HG02885 (cell line): Measurements from ENCODE around the gene FNDC3B.

ENCODE experiments used
- ATAC-seq: cut with Tn5 transposase; IDR thresholded peaks from one replicate; pipeline ENCODE4 v1.9.1; 2021; ENCODE audit warnings: mild to moderate bottlenecking; ENCODE audit not compliant: unreplicated experiment, poor library complexity

FNDC3B gene

DNA sequence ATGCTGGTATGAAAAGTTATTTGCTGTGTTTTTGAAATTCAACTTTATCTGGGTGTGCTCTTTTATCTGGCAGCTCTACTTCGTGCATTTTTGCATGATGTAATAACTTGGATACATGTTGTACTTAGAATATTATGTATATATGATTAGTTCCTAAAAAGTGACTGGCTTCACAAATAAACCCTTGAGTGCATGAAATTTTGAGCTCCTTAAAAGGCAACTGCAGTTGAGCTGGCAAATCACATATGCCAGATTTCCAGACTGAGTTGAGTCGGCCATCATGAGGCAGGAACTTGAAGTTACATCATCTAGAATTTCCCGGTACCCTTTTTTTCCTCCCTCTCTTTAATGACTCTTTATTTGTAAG is 162.5 kb downstream of the FNDC3B start:
- no peak for ATAC-seq

DNA sequence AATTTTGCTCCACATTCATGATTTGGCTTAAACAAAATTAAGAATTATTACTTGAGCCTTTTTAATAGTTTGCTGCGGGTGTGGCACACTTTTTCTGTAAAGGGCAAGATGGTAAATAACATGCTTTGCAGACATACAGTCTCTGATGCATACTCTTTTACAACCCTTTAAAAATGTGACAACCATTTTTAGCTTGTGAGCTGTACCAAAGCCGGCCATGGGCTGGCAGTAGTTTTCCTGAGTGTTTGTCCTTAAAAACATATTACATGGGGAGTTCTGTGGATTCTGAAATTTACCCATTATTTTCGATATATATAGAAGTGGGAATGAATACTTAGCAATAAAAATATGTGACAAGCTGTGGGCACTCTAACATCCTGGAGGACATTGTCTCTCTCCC is 163.4 kb downstream of the FNDC3B start:
- no peak for ATAC-seq

DNA sequence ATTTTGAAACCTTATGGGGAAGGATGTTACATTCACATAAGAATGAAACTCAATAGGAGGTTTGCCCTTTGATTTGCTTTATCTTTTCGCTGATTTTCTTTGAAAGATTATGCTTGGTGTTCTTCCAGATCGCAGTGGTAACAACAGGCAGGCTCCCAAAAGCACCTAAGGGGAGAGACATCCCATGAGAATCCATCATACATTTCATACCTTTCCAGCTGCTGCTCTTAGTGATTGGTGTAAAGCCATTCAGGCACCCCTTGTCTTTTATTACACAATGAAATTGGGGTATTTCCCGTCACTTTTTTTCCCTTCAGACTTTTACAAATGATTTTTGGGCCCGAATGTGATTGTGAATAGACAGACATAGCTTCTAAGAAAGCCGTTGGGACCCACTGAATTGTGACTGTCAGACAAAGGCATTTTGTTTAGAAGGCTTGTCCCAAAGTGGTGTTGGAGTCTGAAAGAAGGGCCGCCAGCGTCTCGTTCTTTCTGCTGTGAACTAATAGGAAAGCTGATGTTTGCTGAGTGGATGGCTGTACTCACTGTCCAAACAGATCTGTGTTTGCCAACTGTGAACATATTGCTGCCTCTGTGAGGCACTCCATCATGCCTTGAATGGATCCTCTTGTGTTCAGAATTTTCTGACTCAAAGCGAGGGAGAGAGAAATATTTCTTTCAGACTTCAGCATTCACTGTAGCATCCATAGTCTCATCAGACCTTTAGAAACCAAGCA is 164.3 kb downstream of the FNDC3B start:
- no peak for ATAC-seq

DNA sequence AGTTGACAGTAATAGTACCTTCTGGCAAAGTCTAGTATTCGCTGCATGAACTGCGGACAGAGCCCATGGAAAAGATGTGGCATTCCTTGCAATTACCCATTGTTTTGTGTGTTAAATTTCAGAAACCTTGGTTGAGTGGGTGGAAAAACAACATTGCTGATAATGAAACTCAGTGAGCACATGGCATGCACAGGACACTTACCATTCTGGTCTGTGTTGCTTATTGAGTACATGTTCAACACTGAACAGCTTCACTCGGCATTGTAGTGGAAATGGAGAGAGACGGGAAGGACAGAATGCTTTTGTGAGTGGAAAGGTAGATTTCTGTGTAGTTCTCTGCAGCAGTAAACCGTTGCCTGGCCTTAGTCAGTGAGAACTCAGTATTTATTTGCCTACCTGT is 165.3 kb downstream of the FNDC3B start:
- no peak for ATAC-seq

DNA sequence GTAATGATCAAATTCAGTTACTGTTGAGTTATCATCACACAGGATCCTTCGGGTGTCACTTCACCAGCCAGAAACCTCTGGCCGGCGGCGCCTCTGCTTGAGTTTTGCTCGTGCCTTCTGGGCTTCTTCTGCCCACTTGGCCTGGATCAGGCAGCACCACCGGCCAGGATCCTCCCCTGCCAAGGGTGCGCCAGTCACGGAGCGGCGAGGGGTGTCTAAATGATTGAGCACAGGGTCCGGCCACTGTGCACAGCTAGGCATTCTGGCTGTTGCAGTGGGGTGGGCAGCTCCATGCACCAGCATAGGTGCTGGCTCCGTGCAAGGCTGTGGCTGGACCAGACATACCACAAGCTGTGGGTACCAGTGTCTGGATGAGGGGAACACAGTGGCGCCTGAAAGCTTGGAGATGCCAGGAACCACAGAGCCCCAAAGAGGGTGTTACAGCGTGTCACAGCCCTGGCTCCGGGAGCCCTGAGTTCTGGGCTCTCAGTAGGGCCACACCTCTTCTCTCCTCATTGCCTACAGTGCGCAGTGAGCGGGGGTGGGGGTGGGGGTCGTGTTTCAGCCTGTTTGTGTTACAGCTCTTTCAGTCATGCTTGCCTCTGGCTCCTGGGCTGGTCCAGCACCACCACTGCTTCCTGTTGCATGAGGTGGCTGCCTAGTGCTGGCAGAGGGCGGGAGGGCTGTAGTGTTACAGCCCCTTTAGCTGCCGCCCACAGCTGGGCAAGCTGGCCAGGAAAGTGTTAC is 169.4 kb downstream of the FNDC3B start:
- ATAC-seq: no peak

DNA sequence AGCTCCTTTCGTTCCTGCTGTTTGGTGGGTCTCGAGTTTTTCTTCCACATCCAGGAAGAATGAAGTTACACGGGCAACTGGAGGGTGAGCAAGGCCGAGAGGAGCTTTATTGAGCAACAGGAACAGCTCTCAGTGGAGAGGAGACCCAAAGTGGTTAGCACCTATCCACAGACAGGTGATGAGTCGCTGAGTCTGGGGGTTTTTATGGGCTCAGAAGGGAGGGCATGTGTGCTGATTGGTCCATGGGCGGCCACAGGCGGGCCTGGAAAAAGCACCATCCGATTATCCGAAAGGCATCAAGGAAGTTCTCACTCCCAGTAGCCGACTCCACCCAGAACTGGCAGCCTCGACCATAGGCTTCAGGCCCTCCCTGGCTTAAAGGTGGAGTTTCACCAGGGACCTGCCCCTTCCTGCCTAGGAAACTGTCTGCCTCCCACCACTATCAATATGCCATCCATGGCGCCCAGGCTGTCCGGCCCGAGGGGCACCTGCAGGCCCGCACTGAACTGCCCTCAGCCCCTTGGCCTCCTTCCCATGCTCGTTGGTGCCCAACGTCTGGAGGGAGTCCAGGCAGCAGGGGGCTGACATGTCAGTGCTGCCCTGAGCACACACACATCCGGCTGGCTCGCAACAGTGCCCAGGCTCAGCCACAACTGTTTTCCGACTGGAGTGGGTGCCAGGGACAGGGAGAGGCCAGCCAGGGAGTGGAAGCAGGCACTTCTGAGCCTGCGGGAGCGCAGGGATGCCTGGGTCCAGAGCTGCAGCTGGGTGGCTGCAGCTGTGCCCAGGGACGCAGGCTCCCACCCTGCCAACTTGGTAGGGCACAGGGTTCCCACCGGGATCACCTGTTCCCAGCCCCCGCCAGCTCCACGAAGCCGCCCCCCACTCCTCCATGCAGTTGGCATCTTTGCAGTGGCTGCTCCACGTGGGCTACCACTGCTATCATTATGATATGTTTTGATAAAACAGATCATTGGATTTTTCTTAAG is 170.2 kb downstream of the FNDC3B start:
- ATAC-seq: no peak

DNA sequence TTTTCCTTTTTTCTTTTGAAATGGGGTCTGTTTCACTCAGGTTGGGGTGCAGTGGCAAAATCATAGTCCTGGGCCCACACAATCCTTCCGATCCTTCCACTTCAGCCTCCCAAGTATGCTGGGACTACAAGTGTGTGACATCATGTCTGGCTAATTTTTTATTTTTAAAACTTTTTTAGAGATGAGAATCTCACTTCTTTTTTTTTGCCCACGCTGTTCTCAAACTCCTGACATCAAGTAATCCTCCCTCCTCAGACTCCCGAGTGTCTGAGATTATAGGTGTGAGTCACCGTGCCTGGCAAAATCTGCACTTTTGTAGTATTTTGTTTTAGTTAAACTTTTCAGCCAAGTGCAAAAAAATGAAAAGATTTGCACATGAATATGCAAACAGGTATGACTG is 171.0 kb downstream of the FNDC3B start:
- no peak for ATAC-seq

DNA sequence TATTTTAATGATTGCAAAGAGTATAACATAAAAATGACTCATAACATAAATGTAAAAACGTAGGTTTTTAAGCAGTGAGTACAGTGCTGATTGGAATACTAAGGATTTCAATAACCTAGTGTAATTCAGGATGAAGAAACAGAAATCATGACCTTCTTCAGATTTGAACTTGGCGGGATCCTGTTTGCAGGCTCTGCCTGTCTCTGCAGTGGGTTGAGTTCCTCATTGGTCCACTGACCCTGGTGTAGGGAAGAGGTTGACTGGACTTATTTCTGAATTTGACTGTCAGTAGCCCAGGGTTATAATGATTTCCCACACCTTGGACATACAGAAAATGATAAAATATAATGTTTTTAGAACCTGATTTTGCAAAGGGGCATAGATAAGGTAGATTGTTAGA is 171.7 kb downstream of the FNDC3B start:
- no peak for ATAC-seq

DNA sequence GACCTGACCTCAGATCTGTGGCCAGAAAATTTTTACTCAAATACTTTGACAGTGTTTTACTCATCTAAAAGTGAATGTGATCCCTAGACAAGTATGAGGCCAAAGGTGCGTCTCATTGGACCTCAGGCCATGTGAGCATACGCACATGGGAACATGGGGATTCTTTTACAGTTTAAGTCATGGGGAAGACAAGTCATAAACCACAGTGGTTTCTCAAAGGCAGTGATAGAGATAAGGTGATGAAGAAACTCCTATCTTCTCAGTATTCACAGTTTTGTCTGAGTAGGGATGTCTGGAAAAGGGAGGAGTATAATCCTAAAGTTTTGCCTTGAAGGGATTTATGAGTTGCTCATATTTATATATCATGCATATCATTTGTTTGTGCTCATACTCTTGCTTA is 173.8 kb downstream of the FNDC3B start:
- ATAC-seq: no peak

DNA sequence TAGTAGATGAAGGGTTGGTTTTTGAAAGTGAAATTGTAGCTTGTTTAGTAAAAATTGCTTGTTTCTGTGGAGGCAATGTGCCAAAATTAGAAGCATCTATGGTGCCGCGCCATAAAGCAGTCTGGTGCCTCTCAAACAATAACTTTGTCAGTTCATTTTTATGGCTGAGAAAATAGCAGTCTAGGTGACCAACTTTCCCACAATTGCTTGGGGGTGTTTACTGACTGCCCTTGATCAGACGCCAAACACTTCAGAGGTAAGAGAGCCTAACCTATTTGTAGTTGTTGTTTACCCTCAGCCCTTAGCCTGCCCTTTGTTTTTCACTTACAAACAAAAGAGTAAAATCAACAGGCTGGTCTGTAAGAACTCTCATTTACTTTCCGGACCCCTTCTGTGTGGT is 174.5 kb downstream of the FNDC3B start:
- ATAC-seq: no peak

DNA sequence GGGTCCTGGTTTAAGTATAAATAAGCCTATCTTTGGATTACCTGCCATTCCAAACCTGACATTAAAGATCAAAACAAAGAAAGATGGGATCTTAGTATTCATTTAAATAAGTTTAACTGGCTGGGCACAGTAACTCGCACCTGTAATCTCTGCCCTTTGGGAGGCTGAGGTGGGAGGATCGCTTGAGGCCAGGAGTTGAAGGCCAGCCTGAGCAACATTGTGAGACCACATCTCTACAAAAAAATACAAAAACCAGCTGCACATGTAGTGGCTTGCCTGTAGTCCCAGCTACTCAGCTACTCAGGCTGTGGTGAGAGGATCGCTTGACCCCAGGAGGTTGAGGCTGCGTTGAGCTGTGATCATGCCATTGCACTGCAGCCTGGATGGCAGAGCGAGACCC is 176.9 kb downstream of the FNDC3B start:
- no peak for ATAC-seq

DNA sequence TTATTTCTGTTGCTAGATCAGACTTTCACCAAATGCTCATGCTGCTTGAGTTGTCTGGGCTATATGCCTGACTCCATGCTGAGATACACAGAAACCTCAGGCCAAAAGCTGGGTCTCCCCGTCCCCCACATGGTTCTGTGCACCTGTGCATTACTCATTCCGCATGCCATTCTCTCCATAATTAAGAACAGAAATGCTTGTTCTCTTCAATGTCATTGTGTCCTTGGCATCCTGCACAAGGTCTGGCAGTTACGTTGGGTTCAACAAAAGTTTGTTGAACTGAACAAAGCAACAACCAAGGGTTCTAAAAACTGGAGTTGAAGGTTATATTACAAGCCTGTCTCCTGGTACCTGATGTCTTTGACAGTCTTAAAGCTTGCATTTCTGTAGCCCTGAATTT is 177.5 kb downstream of the FNDC3B start:
- ATAC-seq: no peak

DNA sequence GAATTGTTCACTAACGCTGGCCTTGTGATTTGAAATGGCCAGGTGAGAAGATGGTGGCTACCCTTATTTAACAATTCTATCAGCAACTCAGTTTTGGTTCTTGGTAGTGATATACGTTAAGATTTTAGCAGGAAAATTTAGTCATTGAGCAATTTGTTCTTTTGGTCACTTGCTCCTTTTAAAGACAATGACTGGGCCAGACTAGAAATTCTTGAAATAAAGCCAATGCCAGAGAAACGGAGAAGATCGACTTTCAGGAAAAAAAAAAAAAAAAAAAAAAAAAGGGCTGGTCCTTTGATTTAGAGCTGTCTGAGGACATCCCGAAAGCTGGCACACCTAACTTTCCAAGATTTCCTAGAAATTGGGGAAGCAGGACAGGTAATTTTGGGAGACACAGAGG is 178.5 kb downstream of the FNDC3B start:
- no peak for ATAC-seq

DNA sequence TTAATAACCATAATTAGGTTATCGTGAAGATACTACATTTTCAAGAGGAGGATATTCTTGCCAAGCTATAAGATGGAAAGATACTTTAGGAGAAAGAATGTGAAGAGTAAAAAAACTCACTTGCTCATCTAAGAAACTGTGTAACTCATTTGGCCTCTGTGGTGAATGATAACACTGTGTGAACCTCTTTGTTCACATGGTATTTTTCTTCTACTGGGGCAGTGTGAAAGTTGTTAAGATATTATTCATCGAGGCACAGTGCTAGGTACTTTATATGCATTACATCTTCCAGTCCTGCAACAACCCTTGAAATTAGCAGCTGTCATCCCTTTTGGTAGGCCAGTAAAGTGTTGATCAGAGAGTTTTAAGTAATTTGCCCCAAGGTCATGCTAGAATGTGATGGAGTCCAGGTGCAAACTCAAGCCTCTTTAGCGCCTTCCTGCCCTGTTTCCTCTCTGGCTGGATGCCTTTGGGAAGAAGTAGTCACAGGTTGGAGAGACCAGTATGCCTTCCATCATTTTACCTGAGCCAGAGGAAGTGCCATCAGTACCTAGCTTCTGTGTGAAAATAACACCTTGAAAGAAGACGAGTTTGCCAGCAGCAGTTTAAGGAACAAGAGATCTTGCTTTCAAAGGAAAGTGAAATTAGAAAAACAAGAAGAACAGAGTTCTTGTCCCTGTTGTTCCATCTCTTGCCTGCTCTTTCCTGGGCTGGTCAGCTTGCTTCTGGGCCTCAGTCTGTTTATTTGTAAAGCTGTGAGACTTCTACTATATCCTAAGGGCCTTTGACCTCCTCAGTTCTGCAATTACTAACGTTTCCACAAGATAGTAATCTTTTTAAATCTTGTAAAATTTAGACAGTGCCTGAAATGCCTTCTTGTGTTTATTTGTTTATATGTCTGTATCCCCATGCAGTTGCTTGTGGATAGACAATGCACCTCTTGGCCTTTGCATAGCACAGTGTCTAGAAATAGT is 179.3 kb downstream of the FNDC3B start:
- no peak for ATAC-seq

DNA sequence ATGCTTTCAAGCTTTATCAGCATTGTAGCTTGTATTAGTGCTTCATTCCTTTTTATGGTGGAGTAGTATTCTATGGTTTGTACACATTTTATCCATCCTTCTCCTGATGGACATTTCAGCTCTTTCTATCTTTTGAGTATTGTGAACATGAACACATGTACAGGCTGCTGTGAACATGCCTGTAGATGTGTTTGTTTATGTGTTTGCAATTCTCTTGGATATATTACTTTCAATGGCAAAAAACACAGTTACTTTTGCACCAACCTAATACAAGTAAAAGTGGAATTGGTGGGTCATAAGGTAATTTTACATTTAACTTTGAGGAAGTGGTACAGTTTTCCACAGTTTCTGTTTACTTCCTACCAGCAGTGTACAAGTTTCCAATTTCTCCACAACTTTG is 180.4 kb downstream of the FNDC3B start:
- no peak for ATAC-seq

DNA sequence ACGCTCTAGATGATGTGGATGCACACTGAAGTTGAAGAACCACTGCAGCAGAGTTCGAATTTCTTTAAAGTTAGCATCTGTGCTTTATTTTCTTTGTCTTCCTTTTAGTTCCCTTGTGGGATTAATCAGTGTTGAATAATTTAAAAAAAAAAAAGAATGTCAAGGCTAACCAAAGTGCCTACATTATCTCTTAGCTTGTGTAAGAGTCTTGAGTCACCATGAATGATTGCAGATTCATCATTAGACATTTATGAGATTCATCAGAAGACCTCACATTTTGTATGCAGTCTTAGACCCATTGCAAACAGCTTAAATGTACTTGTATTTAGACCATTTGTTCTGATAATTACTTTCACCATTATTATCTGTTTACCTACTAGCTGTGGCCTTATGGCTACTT is 182.2 kb downstream of the FNDC3B start:
- ATAC-seq: no peak

DNA sequence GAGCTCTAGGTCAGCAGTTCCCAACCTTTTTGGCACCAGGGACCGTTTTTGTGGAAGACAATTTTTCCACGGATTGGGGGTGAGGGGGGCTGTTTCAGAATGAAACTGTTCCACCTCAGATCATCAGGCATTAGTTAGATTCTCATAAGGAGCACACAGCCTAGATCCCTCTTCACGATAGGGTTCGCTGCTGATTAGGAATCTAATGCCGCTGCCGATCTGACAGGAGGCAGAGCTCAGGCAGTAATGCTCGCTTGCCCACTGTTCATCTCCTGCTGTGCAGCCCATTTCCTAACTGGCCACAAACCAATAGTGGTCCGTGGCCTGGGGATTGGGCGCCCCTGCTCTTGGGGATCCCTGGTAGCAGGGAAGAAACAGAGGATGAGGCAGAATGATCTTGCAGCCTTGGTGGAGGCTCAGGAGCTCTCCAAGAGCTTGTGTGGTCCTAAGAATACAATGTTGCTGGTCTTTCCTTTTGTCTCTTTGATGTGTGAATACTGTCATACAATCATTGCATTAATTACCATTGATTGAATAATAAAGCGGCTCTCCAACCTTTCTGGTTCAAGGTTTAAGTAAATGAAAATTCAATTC is 183.2 kb downstream of the FNDC3B start:
- no peak for ATAC-seq

DNA sequence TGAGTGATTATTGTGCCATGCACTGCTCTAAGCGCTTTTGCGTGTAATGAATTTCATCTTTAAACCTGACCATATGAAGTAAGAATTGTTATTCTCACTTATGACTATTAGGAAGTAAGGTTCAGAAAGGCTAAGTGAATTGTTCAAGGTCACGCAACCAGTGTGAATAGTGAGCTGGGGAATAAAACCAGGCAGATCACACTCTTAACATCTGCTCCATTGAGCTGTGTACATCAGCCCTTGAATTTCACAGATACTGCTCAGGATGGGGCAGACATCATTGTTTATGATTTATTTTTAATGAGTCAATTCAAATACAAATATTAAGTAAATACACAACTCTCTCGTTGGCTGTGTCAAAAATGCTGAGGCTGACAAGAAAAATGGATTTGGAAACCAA is 184.5 kb downstream of the FNDC3B start:
- ATAC-seq: no peak

DNA sequence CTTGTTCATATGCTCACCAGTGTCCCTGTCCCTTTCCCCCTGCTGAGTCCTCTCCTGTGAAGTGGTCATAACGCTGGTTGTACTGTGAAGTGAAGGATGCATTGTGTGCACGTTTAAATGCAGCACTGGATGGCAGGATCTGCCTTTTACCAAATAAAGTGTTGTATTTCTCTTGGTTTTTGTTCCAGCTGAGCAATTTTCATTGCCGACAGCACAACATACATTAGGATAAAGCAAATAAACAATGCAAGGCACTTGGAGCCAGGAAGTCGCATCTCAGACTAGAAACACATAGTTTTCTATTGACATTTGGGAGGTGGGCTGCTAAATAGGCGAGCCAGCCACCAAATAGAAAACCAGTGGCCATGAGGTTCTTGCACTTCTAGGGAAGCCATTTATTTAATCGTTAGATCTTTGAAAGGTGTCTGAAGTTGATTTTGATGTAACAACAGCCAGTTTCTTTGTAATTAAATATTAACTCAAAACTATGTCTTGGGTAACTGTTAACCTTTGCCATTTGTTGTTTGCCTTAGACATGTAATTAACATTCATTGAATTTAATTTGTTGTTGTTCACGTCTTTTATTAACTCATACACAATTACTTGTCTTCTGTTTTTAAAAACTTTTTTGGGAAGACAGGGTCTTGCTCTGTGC is 185.3 kb downstream of the FNDC3B start:
- no peak for ATAC-seq
